ENCODE measurements around the gene GPR62. TPM values are rescaled to one million over a fixed set of nuclear protein-coding genes. Genes with fewer than 3 reads are reported as not detected.

Gene GPR62
- total RNA-seq, 1 experiment from 2014 or later, result not detected

GRCh38 chr3:51957520-51958205 lies 2.5 kb downstream of the GPR62 start:
- Histone ChIP-seq H3K4me3 (ENCODE audit: low read length) (no peak overlapping the region), H2AFZ (ENCODE audit: low read length) (no peak overlapping the region), H3K27me3 (ENCODE audit: low read length) (no peaks in the 10 kb centered on the region), H3K9me3 (ENCODE audit: low read length) (no peaks in the 10 kb centered on the region), H3K9me2 (replicated peaks; ENCODE audit: low read length) (no peaks in the 10 kb centered on the region), H3K4me1 (ENCODE audit: insufficient read depth, low read length) (0 out of 2 replicates have a peak, but pooled peaks cover 6% of the 10 kb centered on the region), H3K36me3 (ENCODE audit: low read depth, low read length) (no peaks in the 10 kb centered on the region), H3K4me2 (ENCODE audit: low read length) (no peak overlapping the region), H3K27ac (ENCODE audit: low read length) (no peak overlapping the region), H3K79me2 (ENCODE audit: low read length) (no peaks in the 10 kb centered on the region), H3F3A (ENCODE audit: low read length, unreplicated experiment) (no peaks in the 10 kb centered on the region), H4K20me1 (ENCODE audit: low read length) (no peaks in the 10 kb centered on the region), H3K9ac (ENCODE audit: low read length) (no peak overlapping the region)
- no TSS peak for BruUV-seq (replicated peaks)
- intact Hi-C loops (cut with micrococcal nuclease), result no loop called here
- CTCF ChIA-PET, result no interaction called here
- ATAC-seq, result no peak
- no peak for DNase-seq
- POLR2A ChIA-PET (ENCODE audit: unreplicated experiment), result no interaction called here
- TF ChIP-seq CTCF (conservative IDR thresholded peaks at IDR 0.05; ENCODE audit: low read depth, low read length) (no peak), EZH2 (IDR thresholded peaks at IDR 0.05; ENCODE audit: low read length, unreplicated experiment) (no peak), EZH2phosphoT487 (IDR thresholded peaks at IDR 0.05; ENCODE audit: borderline replicate concordance, low read length) (no peak)

- H3K4me1 ChIP-seq (ENCODE audit: insufficient read depth, low read length), result no peaks in the 10 kb centered on the region
- no peaks in the 10 kb centered on the region for H3K27me3 ChIP-seq (ENCODE audit: low read length)
- no peak overlapping the region for H2AFZ ChIP-seq (ENCODE audit: low read length)
- H3K4me2 ChIP-seq (ENCODE audit: low read length), result no peak overlapping the region
- H3K36me3 ChIP-seq (ENCODE audit: low read depth, low read length), result no peaks in the 10 kb centered on the region
- no peaks in the 10 kb centered on the region for H3K9me3 ChIP-seq (ENCODE audit: low read length)
- H3K9ac ChIP-seq (ENCODE audit: low read length), result no peak overlapping the region
- BruUV-seq (replicated peaks), result no TSS peak
- POLR2A ChIA-PET (ENCODE audit: unreplicated experiment), result no interaction called here
- no peak for DNase-seq
- no peak for ATAC-seq
- CTCF ChIA-PET, result no interaction called here
- H3K4me3 ChIP-seq (ENCODE audit: low read length), result no peak overlapping the region
- H3K79me2 ChIP-seq (ENCODE audit: low read length), result no peaks in the 10 kb centered on the region
- no peaks in the 10 kb centered on the region for H3K9me2 ChIP-seq (replicated peaks; ENCODE audit: low read length)
- H3K27ac ChIP-seq (ENCODE audit: low read length), result no peak overlapping the region
- no peaks in the 10 kb centered on the region for H3F3A ChIP-seq (ENCODE audit: low read length, unreplicated experiment)
- H4K20me1 ChIP-seq (ENCODE audit: low read length), result no peaks in the 10 kb centered on the region
- TF ChIP-seq CTCF (conservative IDR thresholded peaks at IDR 0.05; ENCODE audit: low read depth, low read length) (no peak), EZH2phosphoT487 (IDR thresholded peaks at IDR 0.05; ENCODE audit: borderline replicate concordance, low read length) (no peak), EZH2 (IDR thresholded peaks at IDR 0.05; ENCODE audit: low read length, unreplicated experiment) (no peak)
- intact Hi-C loops (cut with micrococcal nuclease), result no loop called here
Observed at GRCh38 chr3:51958603-51959521, 3.7 kb downstream of the GPR62 start.

- no peaks in the 10 kb centered on the region for H3K27me3 ChIP-seq (ENCODE audit: low read length)
- H3K36me3 ChIP-seq (ENCODE audit: low read depth, low read length), result no peaks in the 10 kb centered on the region
- no peaks in the 10 kb centered on the region for H3K4me1 ChIP-seq (ENCODE audit: insufficient read depth, low read length)
- intact Hi-C loops (cut with micrococcal nuclease), result no loop called here
- POLR2A ChIA-PET (ENCODE audit: unreplicated experiment), result no interaction called here
- no peak for ATAC-seq
- no peak overlapping the region for H3K4me3 ChIP-seq (ENCODE audit: low read length)
- TF ChIP-seq CTCF (conservative IDR thresholded peaks at IDR 0.05; ENCODE audit: low read depth, low read length) (no peak), EZH2phosphoT487 (IDR thresholded peaks at IDR 0.05; ENCODE audit: borderline replicate concordance, low read length) (no peak), EZH2 (IDR thresholded peaks at IDR 0.05; ENCODE audit: low read length, unreplicated experiment) (no peak)
- no peak overlapping the region for H3K27ac ChIP-seq (ENCODE audit: low read length)
- no peak overlapping the region for H2AFZ ChIP-seq (ENCODE audit: low read length)
- BruUV-seq (replicated peaks), result no TSS peak
- no peaks in the 10 kb centered on the region for H3K79me2 ChIP-seq (ENCODE audit: low read length)
- DNase-seq, result no peak
- no peak overlapping the region for H3K9ac ChIP-seq (ENCODE audit: low read length)
- no peaks in the 10 kb centered on the region for H3K9me3 ChIP-seq (ENCODE audit: low read length)
- no peak overlapping the region for H3K4me2 ChIP-seq (ENCODE audit: low read length)
- no peaks in the 10 kb centered on the region for H3K9me2 ChIP-seq (replicated peaks; ENCODE audit: low read length)
- no peaks in the 10 kb centered on the region for H4K20me1 ChIP-seq (ENCODE audit: low read length)
- CTCF ChIA-PET, result no interaction called here
- H3F3A ChIP-seq (ENCODE audit: low read length, unreplicated experiment), result no peaks in the 10 kb centered on the region
Observed at GRCh38 chr3:51959651-51960050, 4.5 kb downstream of the GPR62 start.
